GM20431 (cell line): ENCODE data around the gene KIF13A.
"Not testable (repeated sequence)": the region's sequence is repeated elsewhere in the genome, so short reads cannot be mapped to it uniquely, and the experiment has no call there.

Experiments used
- in situ Hi-C: fragments of 300-500 bp; cut with MseI, MboI; formaldehyde crosslinking; loops from one replicate; pipeline ENCODE4 v1.15.0; 2020; ENCODE audit warnings: low sequenced_read_pairs; ENCODE audit not compliant: unreplicated experiment

KIF13A gene

DNA sequence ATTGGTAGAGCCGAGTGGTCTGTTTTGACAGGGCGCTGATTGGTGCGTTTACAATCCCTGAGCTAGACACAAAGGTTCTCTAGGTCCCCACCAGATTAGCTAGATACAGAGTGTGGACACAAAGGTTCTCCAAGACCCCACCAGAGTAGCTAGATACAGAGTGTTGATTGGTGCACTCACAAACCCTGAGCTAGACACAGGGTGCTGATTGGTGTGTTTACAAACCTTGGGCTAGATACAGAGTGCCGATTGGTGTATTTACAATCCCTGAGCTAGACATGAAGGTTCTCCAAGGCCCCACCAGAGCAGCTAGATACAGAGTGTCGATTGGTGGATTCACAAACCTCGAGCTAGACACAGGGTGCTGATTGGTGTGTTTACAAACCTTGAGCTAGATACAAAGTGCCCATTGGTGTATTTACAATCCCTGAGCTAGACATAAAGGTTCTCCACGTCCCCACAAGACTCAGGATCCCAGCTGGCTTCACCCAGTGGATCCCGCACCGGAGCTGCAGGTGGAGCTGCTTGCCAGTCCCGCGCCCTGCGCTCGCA is 242.6 kb downstream of the KIF13A start:
- in situ Hi-C loops = not testable (repeated sequence)

DNA sequence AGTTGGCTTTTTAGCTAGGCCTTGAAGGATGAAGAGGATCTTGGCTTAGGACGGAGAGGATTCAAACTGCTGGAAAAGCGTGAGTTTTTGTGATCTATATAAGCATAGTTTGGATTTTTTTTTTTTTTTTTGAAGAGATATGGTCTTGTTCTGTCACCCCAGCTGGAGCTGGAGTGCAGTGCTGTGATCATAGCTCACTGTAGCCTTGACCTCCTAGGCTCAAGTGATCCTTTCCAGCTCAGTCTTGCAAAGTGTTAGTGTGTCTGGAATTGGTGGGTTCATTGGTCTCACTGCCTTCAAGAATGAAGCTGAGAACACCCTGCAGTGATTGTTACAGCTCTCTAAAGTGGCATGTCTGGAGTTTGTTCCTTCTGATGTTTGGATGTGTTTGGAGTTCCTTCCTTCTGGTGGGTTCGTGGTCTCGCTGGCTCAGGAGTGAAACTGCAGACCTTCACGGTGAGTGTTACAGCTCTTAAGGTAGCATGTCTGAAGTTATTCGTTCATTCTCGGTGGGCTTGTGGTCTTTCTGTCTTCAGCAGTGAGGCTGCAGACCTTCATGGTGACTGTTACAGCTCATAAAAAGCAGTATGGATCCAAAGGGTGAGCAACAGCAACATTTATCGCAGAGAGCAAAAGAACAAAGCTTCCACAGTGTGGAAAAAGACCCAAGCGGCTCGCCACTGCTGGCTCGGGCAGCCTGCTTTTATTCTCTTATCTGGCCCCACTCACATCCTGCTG is 243.2 kb downstream of the KIF13A start:
- in situ Hi-C loops = no loop called here

DNA sequence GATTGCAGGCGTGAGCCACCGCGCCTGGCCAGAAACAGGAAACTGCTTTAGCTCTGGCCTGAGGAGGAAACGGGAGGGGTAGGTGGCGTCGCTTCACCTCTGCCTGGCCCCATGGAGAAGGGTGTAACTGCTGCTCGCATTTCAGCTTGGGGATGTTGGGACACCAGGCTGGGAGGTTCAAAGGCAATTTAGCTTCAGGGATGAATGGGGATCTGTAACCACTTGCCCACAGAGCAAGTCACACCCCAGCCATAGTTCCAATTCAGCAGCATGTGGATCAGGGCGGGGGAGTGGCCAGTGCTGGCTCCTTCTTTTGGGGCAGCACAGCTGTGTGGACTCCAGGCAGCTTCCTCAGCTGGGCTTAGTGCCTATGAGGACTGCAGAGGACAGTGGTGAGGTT is 245.9 kb downstream of the KIF13A start:
- in situ Hi-C loops = no loop called here

DNA sequence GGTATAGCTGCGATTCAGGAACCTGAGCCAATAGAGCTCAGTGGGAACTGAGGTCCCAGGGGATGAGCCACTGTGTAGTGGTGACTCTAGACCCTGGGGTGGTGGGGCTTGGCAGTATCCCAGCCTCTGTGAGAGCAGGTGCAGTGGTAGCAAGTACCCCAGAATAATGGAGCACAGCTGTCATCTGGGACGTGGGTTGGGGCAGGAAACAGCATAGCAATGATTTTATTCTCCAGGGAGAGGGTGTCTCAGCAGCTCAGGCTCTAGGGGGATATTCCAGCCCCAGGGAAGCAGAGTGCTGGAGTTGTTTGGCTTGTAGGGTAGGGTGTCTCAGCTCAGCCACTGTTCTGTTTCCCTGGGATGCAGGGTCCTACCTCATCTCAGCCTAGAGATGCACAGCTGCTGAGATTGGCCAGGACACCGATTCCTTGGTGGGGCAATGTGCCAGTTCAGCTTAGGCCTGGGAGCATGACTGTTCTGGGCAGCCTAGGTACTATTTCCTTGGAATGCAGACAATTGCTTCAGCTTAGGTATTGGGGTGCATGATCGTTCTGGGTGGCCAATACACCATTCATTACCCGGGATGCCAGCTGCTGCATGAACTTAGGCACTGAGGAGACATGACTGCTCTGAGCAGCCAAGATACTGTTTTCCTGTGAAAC is 246.7 kb downstream of the KIF13A start:
- in situ Hi-C loops = no loop called here

GRCh38 chr6:17737704-17738252 is 249.7 kb downstream of the KIF13A start:
- in situ Hi-C loops = no loop called here

- in situ Hi-C loops = not testable (repeated sequence)
Observed at GRCh38 chr6:17735311-17735710, 252.1 kb downstream of the KIF13A start.

DNA sequence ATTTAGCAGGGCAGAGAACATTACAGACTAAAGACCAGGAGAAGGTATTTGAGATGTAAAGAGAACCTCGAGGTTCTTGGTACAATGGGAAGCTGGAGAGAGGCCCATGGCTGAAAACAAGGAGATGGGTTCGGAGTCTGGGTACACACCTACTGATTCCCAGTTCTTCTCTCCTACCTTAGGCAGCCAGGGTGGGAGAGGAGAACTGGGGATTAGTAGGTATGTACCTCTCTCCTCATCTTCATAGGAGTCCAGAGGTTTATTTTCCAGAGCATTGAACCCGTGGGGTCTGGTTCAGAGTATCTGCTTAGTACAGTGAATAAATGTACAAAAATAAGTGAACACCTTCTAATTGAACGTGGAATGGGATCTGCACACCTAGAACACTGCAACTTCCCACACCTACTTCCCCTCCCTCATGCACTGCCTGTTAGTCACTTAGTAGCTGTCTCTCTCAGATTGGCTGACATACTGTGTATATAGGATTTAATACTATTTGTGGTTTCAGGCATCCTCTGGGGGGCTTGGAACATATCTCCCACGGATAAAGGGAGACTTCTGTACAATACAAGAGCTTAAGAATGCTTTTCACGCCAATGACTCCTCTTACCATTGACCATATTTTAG is 257.2 kb downstream of the KIF13A start:
- in situ Hi-C loops = no loop called here

DNA sequence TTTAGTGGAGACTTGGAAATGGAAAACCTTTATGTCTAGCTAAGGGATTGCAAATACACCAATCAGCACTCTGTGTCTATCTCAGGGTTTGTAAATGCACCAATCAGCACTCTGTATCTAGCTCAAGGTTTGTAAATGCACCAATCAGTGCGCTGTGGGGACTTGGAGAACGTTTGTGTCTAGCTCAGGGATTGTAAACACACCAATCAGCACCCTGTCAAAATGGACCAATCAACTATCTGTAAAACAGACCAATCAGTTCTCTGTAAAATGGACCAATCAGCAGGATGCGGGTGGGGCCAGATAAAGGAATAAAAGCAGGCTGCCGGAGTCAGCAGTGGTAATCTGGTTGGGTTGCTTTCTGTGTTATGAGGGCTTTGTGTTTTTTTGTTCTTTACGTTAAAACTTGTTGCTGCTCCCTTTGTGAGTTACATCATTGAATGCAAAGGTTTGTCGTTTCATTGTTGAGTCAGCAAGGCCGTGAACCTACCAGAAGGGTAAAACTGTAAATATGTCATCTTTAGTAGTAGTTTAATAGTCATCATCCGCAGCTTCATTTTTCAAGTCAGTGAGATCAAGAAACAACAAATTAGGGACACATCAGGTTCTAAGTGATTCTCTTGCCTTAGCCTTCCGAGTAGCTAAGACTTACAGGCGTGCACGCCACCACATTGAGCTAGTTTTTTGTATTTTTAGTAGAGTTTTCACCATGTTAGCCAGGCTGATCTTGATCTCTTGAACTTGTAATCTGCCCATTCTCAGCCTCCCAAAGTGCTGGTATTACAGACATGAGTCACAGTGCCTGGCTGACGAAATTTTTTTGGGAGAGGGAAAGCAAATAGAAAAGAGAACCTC is 258.0 kb downstream of the KIF13A start:
- in situ Hi-C loops = no loop called here

DNA sequence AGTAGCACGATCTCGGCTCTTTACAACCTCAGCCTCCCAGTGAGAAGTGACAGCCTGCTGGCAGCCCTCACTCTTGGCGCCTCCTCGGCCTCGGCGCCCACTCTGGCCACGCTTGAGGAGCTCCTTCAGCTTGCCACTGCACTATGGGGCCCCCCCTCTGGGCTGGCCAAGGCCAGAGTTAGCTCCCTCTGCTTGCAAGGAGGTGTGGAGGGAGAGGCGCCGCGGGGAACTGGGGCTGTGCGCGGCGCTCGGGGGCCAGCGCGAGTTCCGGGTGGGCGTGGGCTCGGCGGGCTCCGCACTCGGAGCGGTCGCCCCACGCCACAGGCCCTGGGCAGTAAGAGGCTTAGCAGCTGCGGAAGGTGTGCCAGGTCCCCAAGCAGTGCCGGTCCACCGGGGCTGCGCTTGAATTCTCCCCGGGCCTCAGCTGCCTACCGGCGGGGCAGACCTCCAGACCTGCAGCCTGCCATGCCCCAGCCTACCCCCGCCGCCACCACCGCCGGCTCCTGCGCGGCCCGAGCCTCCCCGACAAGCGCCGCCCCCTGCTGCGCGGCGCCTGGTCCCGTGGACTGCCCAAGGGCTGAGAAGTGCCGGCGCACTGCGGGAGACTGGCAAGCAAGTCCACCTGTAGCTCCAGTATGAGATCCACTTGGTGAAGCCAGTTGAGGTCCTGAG is 258.7 kb downstream of the KIF13A start:
- in situ Hi-C loops = no loop called here

GRCh38 chr6:17725083-17725482 is 262.4 kb downstream of the KIF13A start:
- in situ Hi-C loops = no loop called here

GRCh38 chr6:17724341-17724740 is 263.1 kb downstream of the KIF13A start:
- in situ Hi-C loops = no loop called here

DNA sequence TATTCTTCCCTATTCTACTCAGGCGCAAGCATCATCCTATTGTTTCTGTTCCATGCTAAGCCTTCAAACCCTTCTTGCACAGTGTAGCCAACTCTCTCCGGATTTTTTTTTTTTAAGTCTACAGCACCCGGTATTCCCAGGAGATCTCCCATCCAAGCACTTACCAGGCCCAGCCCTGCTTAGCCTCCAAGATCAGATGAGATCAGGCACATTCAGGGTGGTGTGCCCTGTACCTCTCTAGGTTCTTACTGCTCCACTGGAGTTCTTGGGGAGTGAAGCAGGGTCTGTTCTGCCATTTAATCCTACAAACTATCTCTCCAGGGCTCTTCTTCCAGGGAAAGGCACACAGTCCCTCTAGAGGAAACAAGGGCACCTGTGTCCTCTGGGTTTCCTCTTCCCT is 265.8 kb downstream of the KIF13A start:
- in situ Hi-C loops = no loop called here

GRCh38 chr6:17719323-17720041 is 268.0 kb downstream of the KIF13A start:
- in situ Hi-C loops = no loop called here

- in situ Hi-C loops = no loop called here
Observed at GRCh38 chr6:17716221-17716620, 271.2 kb downstream of the KIF13A start.

DNA sequence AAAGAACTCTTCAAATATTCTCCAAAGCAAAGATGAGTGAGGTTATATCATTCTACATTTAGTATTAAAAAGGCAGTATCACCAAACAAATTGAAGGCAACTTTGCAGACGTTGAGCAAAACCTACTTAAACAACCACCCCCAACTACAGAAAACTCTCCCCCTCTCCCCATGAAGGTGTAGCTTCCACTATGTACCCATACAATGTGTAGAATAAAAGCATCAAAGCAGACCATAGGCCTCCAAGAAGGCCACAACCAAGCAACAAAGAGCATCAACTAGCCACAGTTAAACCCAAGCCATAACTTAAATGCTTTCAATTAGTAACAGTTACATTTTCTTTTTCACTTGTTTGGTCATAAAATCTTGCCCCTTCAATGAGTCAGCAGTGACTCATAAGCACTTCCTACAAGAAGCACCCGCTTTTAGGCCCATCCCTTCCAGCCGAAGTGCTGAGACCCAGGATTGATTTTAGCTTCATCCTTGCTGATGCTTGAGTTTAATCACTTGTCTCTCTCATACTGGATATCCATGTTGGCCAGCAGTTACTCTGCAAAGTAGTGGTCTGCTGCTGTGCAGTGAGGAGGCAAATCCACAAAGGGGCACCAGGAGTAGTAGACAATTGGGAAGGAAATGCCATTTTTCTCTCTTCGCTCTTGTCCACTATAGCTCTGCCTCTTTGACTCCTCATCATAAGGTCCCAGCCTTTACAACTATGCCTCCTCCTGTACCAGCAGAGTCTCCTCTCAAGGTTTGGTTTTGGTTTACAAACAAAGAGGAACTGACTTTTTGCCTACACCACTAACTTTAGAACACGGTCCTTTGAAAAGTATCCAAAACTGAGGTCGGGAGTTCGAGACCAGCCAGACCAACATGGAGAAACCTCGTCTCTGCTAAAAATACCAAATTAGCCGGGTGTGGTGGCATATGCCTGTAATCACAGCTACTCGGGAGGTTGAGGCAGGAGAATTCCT is 272.3 kb downstream of the KIF13A start:
- in situ Hi-C loops = no loop called here

GRCh38 chr6:17714177-17714576 is 273.3 kb downstream of the KIF13A start:
- in situ Hi-C loops = no loop called here

GRCh38 chr6:17712576-17712975 is 274.9 kb downstream of the KIF13A start:
- in situ Hi-C loops = no loop called here

- in situ Hi-C loops = no loop called here
Observed at GRCh38 chr6:17710331-17710730, 277.1 kb downstream of the KIF13A start.
